Choroid plexus epithelial cell (primary cell): ENCODE measurements around the gene ALMS1.

Experiments
- DNase-seq: peaks from one replicate; pipeline ENCODE4 v3.0.0-alpha.2; 2010; ENCODE audit warnings: low read depth
- H3K4me3 ChIP-seq: 2 replicates; pipeline ENCODE4 v1.5.1; 2011; ENCODE audit warnings: low read depth, mild to moderate bottlenecking, control low read depth, low read length, moderate library complexity
- CTCF ChIP-seq: conservative IDR thresholded peaks from 2 replicates; pipeline ENCODE4 v1.5.1; 2011; ENCODE audit warnings: low read depth, mild to moderate bottlenecking, control low read depth, inconsistent platforms, low read length, moderate library complexity

Gene ALMS1

GRCh38 chr2:73404409-73404808 is 18.8 kb downstream of the ALMS1 start:
- TF ChIP-seq CTCF, result no peak
- DNase-seq, result no peak
- no peak overlapping the region for H3K4me3 ChIP-seq

- TF ChIP-seq CTCF, result no peak
- no peak overlapping the region for H3K4me3 ChIP-seq
- DNase-seq, result no peak
Observed at GRCh38 chr2:73406996-73407395, 21.4 kb downstream of the ALMS1 start.

- peak; percentile 20 for DNase-seq
- no peak for TF ChIP-seq CTCF
- no peak overlapping the region for H3K4me3 ChIP-seq
Observed at GRCh38 chr2:73408198-73408597, 22.6 kb downstream of the ALMS1 start.

- H3K4me3 ChIP-seq, result no peak overlapping the region
- peak; percentile 38 for DNase-seq
- no peak for TF ChIP-seq CTCF
Observed at GRCh38 chr2:73414696-73415095, 29.1 kb downstream of the ALMS1 start.

GRCh38 chr2:73415906-73416305 is 30.3 kb downstream of the ALMS1 start:
- TF ChIP-seq CTCF, result no peak
- no peak for DNase-seq
- no peak overlapping the region for H3K4me3 ChIP-seq

GRCh38 chr2:73418343-73418742 is 32.7 kb downstream of the ALMS1 start:
- H3K4me3 ChIP-seq, result no peak overlapping the region
- no peak for TF ChIP-seq CTCF
- DNase-seq, result peak; percentile 89

GRCh38 chr2:73423913-73424312 is 38.3 kb downstream of the ALMS1 start:
- DNase-seq, result no peak
- no peak for TF ChIP-seq CTCF
- H3K4me3 ChIP-seq, result no peak overlapping the region
